ENCODE data around the gene UROC1.

DNA sequence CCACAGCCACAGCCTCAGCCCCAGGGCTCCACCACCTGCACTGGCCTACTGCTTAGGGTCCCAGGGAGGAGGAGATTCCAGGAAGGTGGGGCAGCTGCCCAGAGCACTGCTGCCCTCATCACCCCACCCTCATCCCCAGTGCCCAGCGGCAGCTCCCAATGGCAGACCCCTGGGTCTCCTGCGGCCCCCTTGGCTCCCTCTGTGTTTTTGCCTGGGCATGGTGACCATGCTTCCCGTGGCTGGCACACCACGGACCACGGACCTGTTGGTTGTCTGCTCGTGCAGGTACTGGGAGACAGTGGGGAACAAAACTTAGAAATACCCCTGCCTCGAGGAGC lies 9.1 kb upstream of the UROC1 start:
- TF ChIP-seq POLR2AphosphoS5 (IDR thresholded peaks at IDR 0.05; ENCODE audit: borderline replicate concordance, low read depth, low read length) (no peak), EZH2 (IDR thresholded peaks at IDR 0.05) (no peak)

All from SK-N-MC (cell line).